ENCODE data around the gene SLC4A2.

The SLC4A2 gene

DNA sequence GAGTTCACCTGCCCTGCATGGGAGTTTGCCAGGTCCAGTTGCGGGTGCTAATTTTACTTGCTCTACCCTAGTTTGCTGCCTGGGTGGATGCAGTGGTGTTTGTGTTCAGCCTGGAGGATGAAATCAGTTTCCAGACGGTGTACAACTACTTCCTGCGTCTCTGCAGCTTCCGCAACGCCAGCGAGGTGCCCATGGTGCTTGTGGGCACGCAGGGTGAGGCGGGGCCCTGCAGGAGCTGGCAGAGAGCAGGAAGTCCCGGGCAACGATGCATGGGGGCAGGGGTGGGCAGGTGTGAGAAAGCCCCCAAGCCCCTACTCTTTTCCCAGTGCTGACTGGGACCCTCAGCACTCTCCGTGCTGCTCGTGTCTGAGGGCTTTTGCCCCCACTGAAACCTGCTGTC lies 58.2 kb downstream of the SLC4A2 start:
- ChIA-PET POLR2A (no interaction called here), CTCF (interaction anchor here (0.6 to 16.7 kb wide), 7 partner anchors 8 to 156 kb away, joined by 3 to 347 read pairs (median 3); partner anchors contain the start of genes AGAP3, ATG9B, FASTK and TMUB1)
- DNase-seq (ENCODE audit: low read depth, low spot score): no peak
- H3K4me3 ChIP-seq (ENCODE audit: low read depth, low read length): no peak overlapping the region
- TF ChIP-seq, protein P1, sequence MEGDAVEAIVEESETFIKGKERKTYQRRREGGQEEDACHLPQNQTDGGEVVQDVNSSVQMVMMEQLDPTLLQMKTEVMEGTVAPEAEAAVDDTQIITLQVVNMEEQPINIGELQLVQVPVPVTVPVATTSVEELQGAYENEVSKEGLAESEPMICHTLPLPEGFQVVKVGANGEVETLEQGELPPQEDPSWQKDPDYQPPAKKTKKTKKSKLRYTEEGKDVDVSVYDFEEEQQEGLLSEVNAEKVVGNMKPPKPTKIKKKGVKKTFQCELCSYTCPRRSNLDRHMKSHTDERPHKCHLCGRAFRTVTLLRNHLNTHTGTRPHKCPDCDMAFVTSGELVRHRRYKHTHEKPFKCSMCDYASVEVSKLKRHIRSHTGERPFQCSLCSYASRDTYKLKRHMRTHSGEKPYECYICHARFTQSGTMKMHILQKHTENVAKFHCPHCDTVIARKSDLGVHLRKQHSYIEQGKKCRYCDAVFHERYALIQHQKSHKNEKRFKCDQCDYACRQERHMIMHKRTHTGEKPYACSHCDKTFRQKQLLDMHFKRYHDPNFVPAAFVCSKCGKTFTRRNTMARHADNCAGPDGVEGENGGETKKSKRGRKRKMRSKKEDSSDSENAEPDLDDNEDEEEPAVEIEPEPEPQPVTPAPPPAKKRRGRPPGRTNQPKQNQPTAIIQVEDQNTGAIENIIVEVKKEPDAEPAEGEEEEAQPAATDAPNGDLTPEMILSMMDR (IDR thresholded peaks at IDR 0.05; ENCODE audit: insufficient read depth, low read length, missing control alignments): no peak

DNA sequence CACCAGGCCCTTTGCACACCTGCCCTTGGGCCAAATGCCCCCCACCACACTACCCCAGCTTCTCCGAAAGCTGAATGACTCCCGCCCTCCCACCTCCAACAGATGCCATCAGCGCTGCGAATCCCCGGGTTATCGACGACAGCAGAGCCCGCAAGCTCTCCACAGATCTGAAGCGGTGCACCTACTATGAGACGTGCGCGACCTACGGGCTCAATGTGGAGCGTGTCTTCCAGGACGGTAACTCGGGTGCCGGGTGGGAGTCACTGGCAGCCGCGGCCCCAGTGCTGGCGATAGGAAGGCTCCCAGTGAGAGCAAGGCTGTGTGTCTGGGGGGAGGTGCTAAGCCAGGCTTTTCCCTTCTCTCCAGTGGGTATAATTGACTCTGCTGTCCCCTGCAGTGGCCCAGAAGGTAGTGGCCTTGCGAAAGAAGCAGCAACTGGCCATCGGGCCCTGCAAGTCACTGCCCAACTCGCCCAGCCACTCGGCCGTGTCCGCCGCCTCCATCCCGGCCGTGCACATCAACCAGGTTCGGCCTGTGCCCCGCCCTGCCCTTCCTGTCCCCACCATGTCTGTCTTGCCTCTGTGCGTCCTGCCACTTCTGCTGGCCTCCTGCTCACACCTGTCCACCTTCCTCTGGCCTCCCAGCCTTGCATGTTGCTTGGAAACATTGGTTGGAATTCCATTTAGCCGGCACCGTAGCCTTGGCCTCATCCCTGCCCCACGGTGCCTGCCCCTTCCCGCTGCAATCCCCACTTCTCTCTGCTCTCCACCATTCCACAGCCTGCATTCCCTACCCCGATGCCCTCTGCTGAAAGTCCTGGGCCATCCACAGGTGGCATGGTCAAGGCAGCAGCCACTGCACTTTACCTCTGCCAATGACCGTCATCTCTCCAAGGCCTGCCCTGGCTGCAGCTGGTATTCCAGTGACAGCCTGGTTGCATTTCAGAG lies 59.0 kb downstream of the SLC4A2 start:
- TF ChIP-seq, protein P1 (IDR thresholded peaks at IDR 0.05; ENCODE audit: insufficient read depth, low read length, missing control alignments): no peak
- H3K4me3 ChIP-seq (ENCODE audit: low read depth, low read length): no peak overlapping the region
- no peak for DNase-seq (ENCODE audit: low read depth, low spot score)
- ChIA-PET POLR2A (no interaction called here), CTCF (interaction anchor here (0.8 to 16.7 kb wide), 6 partner anchors 9 to 157 kb away, joined by 3 to 347 read pairs (median 3); partner anchors contain the start of genes AGAP3, FASTK and TMUB1)

DNA sequence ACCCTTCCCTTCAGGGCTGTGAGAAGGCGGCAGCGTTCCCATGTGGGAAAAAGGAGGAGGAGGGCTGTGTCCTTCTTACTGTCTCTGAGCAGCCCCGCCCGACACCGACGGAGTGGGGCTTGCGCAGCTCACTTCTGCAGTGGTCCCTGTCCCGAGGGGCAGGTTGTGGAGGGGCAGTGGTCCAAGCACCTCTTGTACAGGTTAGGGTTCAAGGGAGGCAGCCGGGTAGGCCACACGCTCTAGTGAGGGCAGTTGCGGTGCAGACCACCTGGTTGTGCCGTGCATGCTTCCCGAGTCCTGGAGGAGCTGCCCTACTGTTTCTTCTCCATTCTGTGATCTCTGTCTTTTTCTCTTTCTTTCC lies 59.6 kb downstream of the SLC4A2 start:
- DNase-seq (ENCODE audit: low read depth, low spot score): no peak
- TF ChIP-seq, protein P1 (IDR thresholded peaks at IDR 0.05; ENCODE audit: insufficient read depth, low read length, missing control alignments): no peak
- POLR2A ChIA-PET: no interaction called here
- CTCF ChIA-PET: interaction anchor here (1.0 to 2.0 kb wide), 4 partner anchors 9 to 29 kb away, joined by 3 to 14 read pairs (median 4); no protein-coding TSS in a partner anchor
- H3K4me3 ChIP-seq (ENCODE audit: low read depth, low read length): no peak overlapping the region

DNA sequence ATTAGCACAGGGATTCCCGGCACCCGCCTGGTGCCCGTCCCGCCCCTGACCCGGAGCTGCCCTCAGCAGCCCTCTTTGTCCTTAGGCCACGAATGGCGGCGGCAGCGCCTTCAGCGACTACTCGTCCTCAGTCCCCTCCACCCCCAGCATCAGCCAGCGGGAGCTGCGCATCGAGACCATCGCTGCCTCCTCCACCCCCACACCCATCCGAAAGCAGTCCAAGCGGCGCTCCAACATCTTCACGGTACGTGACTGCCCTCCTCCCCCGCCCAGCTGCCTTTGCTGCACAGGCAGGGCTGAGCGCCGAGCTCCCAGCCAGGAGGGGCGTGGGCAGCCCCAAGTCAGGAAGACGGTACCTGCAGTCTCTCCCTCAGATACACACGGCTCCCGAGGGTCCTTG lies 60.5 kb downstream of the SLC4A2 start:
- TF ChIP-seq, protein P1 (IDR thresholded peaks at IDR 0.05; ENCODE audit: insufficient read depth, low read length, missing control alignments): no peak
- no peak for DNase-seq (ENCODE audit: low read depth, low spot score)
- H3K4me3 ChIP-seq (ENCODE audit: low read depth, low read length): no peak overlapping the region
- ChIA-PET CTCF (interaction anchor here (1.0 to 2.0 kb wide), 9 partner anchors 8 to 155 kb away, joined by 3 to 14 read pairs (median 5); no protein-coding TSS in a partner anchor), POLR2A (no interaction called here)

DNA sequence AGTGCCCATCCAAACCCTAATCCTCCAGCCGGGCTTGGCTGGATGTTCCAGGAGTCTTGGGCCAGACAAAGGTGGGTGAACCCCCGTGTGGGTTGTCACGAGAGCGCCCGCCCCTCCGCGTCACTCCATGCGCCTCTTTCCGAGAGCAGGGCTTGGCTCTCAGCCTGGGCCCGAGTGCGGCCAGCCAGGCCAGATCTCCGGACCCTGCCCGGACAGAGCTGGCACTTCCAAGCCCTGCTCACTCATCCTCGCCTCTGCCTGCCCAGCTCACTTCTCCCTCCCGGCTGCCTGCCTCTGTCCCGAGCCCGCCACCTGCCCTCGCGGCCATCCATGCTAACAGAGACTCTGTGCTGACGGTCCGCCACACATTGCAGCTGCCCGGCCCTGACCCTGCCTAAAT lies 61.5 kb downstream of the SLC4A2 start:
- DNase-seq (ENCODE audit: low read depth, low spot score): no peak
- no peak overlapping the region for H3K4me3 ChIP-seq (ENCODE audit: low read depth, low read length)
- ChIA-PET CTCF (interaction anchor here (0.7 to 2.0 kb wide), 10 partner anchors 8 to 156 kb away, joined by 3 to 14 read pairs (median 4); no protein-coding TSS in a partner anchor), POLR2A (interaction anchor here (0.8 kb wide), 1 partner anchor 11 kb away, joined by 3 read pairs; no protein-coding TSS in a partner anchor)
- TF ChIP-seq, protein P1 (IDR thresholded peaks at IDR 0.05; ENCODE audit: insufficient read depth, low read length, missing control alignments): no peak
